GM12801 (cell line): ENCODE results near the gene MFSD6L.

ENCODE experiments used
- TF ChIP-seq, protein P1 (sequence below): IDR thresholded peaks from one replicate; pipeline ENCODE4 v1.5.1; 2011; ENCODE audit warnings: control low read depth; ENCODE audit not compliant: insufficient read length; ENCODE audit errors: extremely low read depth

MFSD6L gene

DNA sequence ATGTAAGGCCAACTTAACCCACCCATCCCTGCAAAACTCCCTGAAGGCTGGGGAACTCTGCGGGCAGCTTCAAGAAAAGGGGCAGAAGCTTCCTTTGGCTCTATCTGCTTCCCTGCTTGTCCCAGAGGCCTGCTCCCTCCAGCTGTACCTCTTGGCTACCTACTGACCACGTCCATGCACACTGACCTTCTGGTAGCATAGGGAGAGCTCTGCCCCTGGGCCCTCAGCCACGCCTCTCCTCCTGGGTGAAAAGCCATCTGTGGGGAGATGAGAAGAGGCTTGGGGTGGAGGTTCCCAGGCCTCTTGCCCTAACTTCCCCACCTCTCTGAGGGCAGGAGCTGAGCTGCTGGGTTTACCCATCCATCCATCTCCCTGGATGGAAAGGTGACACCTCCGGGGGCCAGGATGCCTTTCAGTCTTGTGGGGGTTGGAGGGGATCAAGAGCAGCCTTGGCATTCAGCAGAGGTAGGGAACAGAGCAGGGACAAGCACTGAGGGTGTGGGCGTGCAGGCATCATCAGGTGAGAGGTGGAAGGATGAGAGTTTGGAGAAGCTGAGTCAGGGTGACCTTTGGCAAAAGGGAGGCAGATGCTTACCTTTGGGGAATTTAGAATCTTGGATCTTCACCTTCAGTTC lies 23.4 kb upstream of the MFSD6L start:
- TF ChIP-seq, protein P1, sequence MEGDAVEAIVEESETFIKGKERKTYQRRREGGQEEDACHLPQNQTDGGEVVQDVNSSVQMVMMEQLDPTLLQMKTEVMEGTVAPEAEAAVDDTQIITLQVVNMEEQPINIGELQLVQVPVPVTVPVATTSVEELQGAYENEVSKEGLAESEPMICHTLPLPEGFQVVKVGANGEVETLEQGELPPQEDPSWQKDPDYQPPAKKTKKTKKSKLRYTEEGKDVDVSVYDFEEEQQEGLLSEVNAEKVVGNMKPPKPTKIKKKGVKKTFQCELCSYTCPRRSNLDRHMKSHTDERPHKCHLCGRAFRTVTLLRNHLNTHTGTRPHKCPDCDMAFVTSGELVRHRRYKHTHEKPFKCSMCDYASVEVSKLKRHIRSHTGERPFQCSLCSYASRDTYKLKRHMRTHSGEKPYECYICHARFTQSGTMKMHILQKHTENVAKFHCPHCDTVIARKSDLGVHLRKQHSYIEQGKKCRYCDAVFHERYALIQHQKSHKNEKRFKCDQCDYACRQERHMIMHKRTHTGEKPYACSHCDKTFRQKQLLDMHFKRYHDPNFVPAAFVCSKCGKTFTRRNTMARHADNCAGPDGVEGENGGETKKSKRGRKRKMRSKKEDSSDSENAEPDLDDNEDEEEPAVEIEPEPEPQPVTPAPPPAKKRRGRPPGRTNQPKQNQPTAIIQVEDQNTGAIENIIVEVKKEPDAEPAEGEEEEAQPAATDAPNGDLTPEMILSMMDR = no peak

DNA sequence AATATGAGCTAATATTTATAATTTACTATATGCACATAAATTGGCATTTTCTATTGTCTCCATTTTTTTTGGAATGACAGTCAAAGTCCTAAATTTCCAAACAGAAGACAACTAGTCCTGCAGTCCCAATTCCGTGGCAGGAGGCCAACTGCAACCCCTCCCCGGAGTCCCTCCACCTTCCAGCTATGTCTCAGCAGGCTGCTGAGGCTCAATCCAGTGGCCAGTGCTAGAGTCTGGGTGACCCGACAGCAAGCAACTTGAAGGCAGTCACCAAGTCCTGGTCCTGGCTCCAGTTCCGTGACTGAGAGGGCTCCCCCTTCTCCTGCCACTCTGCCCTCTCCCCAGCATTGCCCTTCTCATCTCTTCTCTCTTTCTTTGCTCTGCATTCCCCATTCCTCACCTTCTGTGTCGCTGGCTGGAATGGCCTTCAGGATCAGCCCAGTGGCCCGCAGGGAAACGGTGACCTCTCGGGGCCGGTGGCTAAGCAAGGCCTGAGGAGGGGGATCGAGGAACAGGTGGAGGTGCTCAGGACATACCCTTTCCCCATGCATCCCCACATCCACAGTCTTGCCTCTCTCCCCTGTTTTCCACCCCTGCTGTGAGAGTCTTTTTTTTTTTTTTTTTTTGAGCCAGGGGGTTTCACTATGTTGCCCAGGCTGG lies 22.4 kb upstream of the MFSD6L start:
- TF ChIP-seq, protein P1 = no peak

DNA sequence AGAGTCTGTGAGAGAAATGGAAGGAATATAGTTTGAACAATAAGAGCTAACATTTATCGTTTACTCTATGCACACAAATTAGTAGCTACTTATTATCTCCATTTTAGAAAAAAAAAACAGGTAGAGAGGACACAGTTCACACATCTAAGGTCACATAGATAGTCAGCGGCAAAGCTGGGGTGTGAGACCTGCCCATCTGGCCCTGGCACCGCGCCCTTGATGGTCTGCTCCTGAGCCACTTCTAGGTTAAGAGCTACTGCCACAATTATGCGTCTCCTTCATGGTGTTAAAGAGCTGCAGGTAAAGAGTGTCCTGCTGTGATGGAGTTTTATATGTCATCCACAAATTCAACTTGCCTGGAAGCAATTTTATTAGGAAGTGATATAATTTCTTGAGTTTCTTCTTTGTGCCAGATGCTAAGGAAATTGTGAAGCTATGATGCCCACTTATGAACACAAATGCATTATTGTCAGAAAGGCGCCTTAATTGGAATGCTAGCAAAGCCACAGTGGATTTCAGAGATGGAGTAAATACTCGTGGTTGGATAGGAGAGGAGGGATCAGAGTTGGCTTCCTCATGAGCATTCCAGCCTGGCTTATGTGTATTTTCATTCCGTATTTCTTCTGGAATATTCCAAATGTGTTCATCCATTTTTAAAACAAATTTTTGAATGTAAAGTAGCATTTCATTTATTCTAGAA lies 21.3 kb upstream of the MFSD6L start:
- TF ChIP-seq, protein P1 = no peak

DNA sequence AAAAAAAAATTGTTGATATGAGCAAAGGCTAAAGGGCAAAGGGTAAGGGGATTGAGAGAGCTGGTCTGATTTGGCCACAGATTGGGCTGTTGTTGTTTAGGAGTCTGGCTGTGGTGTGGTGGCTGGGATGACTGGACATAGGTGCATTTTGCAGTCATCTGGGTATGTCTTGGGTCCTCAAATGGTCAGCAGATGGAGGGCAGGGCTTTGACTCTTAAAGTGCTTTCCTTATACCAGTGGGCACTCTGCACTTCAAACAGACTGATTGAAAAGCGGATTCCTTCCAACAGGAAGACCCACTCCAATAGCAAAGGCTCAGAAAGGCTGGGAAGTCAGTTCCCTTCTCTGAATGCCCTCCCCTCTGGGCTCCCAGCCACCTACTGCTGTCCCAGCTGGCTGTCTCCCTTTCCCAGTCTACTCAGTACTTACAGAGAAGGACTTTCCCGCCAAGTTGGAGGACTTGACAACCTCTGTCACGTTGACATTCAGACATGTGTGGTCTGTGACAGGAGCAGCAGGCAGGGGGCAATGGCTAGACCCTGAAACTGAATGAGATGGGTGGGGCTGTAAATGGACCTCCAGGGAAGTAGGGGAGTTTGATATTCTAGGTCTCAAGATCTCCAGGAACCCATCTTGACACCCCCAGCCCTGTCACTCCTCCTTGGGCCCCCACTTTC lies 19.6 kb upstream of the MFSD6L start:
- TF ChIP-seq, protein P1 = no peak

DNA sequence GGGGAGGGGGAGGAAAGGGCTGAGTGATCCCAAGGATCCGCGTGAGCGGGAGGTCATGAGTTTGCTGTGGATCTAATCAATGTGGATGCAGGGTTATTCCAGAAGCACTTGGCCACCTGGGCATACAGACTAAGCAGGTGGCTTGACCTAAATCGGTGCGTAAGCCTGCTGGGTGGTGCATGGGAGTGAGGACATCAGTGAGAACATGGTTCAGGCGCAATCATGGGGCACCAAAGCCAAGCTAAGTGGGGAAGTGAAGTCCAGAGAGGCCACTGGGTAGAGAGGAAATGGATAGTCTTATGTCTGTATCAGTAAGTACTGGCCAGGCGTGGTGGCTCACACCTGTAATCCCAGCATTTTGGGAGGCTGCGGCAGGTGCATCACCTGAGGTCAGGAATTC lies 18.9 kb upstream of the MFSD6L start:
- TF ChIP-seq, protein P1 = no peak

DNA sequence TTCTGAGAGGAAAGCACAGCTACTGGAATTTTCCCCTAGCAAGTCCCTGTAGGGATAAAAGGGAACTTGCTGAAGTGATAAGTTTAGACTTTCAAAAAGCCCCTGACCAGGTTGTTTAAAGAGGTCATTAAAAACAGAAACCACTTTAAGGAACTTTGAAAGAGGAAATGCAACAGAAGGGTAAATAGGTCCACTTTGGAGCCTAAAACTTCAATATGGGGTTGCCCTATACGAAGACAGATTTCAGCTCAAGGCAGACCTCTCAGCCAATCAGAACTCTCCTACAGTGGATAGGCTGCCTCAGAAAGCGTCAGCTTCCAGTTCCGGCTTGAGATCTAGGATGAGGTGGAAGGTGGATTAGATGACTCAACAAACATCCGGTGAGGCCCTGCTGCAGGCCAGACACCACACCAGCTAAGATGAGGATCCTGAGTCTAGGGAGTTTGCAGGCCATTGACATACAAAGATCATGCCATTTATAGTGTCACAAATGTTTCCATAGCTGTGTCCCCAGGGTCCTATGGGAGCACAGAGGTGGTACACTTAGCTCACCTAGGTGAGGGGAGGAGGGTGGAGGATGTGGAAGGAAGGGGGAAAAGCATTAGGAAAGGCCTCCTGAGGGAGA lies 7.9 kb upstream of the MFSD6L start:
- TF ChIP-seq, protein P1 = no peak

DNA sequence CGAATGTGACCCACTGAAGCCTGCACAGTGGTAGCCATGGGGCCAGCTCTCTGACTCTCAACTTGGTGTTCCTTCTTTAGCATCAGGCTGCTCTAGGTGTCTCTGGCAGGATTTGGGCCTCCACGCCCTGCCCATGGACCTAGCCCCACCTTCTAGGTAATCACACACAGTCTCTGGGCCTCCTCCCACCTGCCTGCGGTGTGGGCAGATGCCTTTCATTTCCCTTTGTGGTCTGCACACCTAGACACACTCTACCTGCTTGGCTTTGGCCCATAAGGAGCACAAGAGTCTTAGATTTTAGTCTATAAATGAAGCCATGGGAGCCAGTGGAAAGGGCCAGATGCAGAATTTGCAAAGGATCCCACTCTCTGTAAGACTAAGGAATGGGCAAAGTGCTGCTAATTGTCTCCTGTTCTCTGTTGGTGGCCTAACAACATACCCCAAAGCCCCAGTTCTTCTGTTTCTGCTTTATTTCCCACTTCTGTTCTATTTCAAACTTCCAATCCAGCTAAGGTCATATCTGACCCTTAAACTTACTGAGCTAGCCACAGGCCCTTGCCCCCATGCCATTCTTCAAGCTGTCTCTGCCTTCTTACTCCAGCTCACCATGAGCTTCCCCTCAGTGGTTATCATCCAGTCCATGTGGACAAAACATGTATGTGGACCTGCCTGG lies 7.2 kb upstream of the MFSD6L start:
- TF ChIP-seq, protein P1 = no peak
